GF-D8 (cell line): ENCODE results near the gene TMPO.
"Not testable (repeated sequence)": the region's sequence is repeated elsewhere in the genome, so short reads cannot be mapped to it uniquely, and the experiment has no call there.

ENCODE experiments used
- DNase-seq: peaks from one replicate; lab custom pipeline; 2025; lab: John Stamatoyannopoulos, UW

The TMPO gene

GRCh38 chr12:98511806-98512205 is 3.6 kb upstream of the TMPO start:
- DNase-seq, result not testable (repeated sequence)

- peak; percentile 55 for DNase-seq
Measured at GRCh38 chr12:98513379-98514322, 1.7 kb upstream of the TMPO start.

GRCh38 chr12:98514982-98515286 is 456 bp upstream of the TMPO start:
- DNase-seq, result no peak

GRCh38 chr12:98516111-98516873 is 902 bp downstream of the TMPO start:
- peak; percentile 92 for DNase-seq

GRCh38 chr12:98519257-98519907 is 4.0 kb downstream of the TMPO start:
- DNase-seq, result no peak

- no peak for DNase-seq
Measured at GRCh38 chr12:98530068-98530467, 14.7 kb downstream of the TMPO start.

GRCh38 chr12:98532687-98533304 is 17.4 kb downstream of the TMPO start:
- peak; percentile 7 for DNase-seq

GRCh38 chr12:98533723-98534251 is 18.4 kb downstream of the TMPO start:
- no peak for DNase-seq

- DNase-seq, result no peak
Measured at GRCh38 chr12:98538031-98538430, 22.6 kb downstream of the TMPO start.

- DNase-seq, result no peak
Measured at GRCh38 chr12:98543701-98544100, 28.3 kb downstream of the TMPO start.

GRCh38 chr12:98544751-98545150 is 29.4 kb downstream of the TMPO start:
- DNase-seq, result no peak

- DNase-seq, result no peak
Measured at GRCh38 chr12:98549371-98550110, 34.2 kb downstream of the TMPO start.

GRCh38 chr12:98551787-98552186 is 36.4 kb downstream of the TMPO start:
- no peak for DNase-seq

- DNase-seq, result not testable (repeated sequence)
Measured at GRCh38 chr12:98558097-98558496, 42.7 kb downstream of the TMPO start.

- no peak for DNase-seq
Measured at GRCh38 chr12:98559666-98560065, 44.3 kb downstream of the TMPO start.

- no peak for DNase-seq
Measured at GRCh38 chr12:98561846-98562245, 46.5 kb downstream of the TMPO start.

GRCh38 chr12:98572010-98572409 is 56.6 kb downstream of the TMPO start:
- no peak for DNase-seq

- no peak for DNase-seq
Measured at GRCh38 chr12:98574110-98574509, 58.7 kb downstream of the TMPO start.

GRCh38 chr12:98575013-98575412 is 59.6 kb downstream of the TMPO start:
- no peak for DNase-seq

- DNase-seq, result not testable (repeated sequence)
Measured at GRCh38 chr12:98576795-98577194, 61.4 kb downstream of the TMPO start.

GRCh38 chr12:98578392-98578791 is 63.0 kb downstream of the TMPO start:
- DNase-seq, result no peak
